ENCODE data around the gene STAT5A. TPM values are rescaled to one million over a fixed set of nuclear protein-coding genes. Genes with fewer than 3 reads are reported as not detected.

The STAT5A gene
- total and polyA plus RNA-seq, 9 of the 15 experiments (the other 6 are each of a cell fraction or from before 2014, with no cell fraction given) = 79.9 to 415 (median 196) TPM

DNA sequence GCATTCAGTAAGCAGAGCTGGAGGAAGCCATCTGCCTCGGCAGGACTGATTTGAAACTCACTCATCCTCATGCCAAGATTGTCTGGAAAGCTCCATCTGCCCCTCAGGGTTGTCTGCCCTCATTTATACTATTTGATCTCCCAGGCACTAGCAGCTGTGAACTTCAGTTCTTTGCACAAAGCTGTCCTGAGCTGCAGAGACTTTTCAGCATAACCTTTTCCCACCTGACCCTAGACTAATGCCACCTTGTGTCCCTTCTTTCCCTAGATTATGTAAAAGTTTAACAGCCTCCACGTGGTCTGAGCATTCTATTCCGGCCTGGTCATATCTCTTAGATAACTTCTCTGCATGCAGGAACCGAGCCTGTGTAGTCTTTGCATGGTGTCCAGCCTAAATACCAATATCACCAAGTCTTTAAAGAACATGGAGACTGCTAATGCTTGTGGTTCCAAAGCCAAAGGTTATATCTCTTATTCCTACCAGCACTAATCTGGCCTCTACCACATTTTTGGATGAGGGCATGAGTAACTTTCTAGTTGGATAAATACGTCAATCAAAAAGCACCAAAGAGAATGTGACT lies 29.1 kb downstream of the STAT5A start (continued):
- TF ChIP-seq, protein P1, sequence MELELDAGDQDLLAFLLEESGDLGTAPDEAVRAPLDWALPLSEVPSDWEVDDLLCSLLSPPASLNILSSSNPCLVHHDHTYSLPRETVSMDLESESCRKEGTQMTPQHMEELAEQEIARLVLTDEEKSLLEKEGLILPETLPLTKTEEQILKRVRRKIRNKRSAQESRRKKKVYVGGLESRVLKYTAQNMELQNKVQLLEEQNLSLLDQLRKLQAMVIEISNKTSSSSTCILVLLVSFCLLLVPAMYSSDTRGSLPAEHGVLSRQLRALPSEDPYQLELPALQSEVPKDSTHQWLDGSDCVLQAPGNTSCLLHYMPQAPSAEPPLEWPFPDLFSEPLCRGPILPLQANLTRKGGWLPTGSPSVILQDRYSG (tag; conservative IDR thresholded peaks at IDR 0.05; ENCODE audit: low read depth) = peak; percentile 76
- TF ChIP-seq ZFX (CRISPR knock-in tag; IDR thresholded peaks at IDR 0.05) (peak; percentile 37), CAMTA2 (CRISPR knock-in tag; conservative IDR thresholded peaks at IDR 0.05) (no peak), ZNF408 (CRISPR knock-in tag; IDR thresholded peaks at IDR 0.05; ENCODE audit: low read depth) (no peak), ZNF589 (CRISPR knock-in tag; IDR thresholded peaks at IDR 0.05; ENCODE audit: low read depth) (no peak), ELF2 (CRISPR knock-in tag; IDR thresholded peaks at IDR 0.05) (no peak), SRF (CRISPR knock-in tag; IDR thresholded peaks at IDR 0.05) (no peak), TCF7L2 (IDR thresholded peaks at IDR 0.05; ENCODE audit: low read depth, low read length) (no peak), TARDBP (IDR thresholded peaks at IDR 0.05) (no peak), MECOM (CRISPR knock-in tag; IDR thresholded peaks at IDR 0.05) (no peak; the same call in 1 of the 2 replicates), ZNF239 (CRISPR knock-in tag; IDR thresholded peaks at IDR 0.05) (peak; percentile 49; the same call in 1 of the 2 replicates), MYBL2 (IDR thresholded peaks at IDR 0.05; ENCODE audit: low read depth) (no peak), MYBL2 (CRISPR knock-in tag; IDR thresholded peaks at IDR 0.05; ENCODE audit: borderline replicate concordance) (no peak), ZNF134 (CRISPR knock-in tag; conservative IDR thresholded peaks at IDR 0.05) (no peak), CTBP1 (IDR thresholded peaks at IDR 0.05; ENCODE audit: borderline replicate concordance) (0 out of 2 replicates have a peak, but pooled peaks have one; percentile 22), ZNF717 (CRISPR knock-in tag; IDR thresholded peaks at IDR 0.05) (0 out of 2 replicates have a peak, but pooled peaks have one; percentile 47), RAD21 (CRISPR knock-in tag; conservative IDR thresholded peaks at IDR 0.05 in 1 of 2, IDR thresholded peaks at IDR 0.05 in 1 of 2) (0 out of 4 replicates have a peak, but pooled peaks of 1 of the 2 experiments have one; percentile 8)
- TF ChIP-seq, protein P2, sequence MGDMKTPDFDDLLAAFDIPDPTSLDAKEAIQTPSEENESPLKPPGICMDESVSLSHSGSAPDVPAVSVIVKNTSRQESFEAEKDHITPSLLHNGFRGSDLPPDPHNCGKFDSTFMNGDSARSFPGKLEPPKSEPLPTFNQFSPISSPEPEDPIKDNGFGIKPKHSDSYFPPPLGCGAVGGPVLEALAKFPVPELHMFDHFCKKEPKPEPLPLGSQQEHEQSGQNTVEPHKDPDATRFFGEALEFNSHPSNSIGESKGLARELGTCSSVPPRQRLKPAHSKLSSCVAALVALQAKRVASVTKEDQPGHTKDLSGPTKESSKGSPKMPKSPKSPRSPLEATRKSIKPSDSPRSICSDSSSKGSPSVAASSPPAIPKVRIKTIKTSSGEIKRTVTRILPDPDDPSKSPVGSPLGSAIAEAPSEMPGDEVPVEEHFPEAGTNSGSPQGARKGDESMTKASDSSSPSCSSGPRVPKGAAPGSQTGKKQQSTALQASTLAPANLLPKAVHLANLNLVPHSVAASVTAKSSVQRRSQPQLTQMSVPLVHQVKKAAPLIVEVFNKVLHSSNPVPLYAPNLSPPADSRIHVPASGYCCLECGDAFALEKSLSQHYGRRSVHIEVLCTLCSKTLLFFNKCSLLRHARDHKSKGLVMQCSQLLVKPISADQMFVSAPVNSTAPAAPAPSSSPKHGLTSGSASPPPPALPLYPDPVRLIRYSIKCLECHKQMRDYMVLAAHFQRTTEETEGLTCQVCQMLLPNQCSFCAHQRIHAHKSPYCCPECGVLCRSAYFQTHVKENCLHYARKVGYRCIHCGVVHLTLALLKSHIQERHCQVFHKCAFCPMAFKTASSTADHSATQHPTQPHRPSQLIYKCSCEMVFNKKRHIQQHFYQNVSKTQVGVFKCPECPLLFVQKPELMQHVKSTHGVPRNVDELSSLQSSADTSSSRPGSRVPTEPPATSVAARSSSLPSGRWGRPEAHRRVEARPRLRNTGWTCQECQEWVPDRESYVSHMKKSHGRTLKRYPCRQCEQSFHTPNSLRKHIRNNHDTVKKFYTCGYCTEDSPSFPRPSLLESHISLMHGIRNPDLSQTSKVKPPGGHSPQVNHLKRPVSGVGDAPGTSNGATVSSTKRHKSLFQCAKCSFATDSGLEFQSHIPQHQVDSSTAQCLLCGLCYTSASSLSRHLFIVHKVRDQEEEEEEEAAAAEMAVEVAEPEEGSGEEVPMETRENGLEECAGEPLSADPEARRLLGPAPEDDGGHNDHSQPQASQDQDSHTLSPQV (IDR thresholded peaks at IDR 0.05) = peak; percentile 98
- TF ChIP-seq, protein P3, sequence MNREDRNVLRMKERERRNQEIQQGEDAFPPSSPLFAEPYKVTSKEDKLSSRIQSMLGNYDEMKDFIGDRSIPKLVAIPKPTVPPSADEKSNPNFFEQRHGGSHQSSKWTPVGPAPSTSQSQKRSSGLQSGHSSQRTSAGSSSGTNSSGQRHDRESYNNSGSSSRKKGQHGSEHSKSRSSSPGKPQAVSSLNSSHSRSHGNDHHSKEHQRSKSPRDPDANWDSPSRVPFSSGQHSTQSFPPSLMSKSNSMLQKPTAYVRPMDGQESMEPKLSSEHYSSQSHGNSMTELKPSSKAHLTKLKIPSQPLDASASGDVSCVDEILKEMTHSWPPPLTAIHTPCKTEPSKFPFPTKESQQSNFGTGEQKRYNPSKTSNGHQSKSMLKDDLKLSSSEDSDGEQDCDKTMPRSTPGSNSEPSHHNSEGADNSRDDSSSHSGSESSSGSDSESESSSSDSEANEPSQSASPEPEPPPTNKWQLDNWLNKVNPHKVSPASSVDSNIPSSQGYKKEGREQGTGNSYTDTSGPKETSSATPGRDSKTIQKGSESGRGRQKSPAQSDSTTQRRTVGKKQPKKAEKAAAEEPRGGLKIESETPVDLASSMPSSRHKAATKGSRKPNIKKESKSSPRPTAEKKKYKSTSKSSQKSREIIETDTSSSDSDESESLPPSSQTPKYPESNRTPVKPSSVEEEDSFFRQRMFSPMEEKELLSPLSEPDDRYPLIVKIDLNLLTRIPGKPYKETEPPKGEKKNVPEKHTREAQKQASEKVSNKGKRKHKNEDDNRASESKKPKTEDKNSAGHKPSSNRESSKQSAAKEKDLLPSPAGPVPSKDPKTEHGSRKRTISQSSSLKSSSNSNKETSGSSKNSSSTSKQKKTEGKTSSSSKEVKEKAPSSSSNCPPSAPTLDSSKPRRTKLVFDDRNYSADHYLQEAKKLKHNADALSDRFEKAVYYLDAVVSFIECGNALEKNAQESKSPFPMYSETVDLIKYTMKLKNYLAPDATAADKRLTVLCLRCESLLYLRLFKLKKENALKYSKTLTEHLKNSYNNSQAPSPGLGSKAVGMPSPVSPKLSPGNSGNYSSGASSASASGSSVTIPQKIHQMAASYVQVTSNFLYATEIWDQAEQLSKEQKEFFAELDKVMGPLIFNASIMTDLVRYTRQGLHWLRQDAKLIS (CRISPR knock-in tag; IDR thresholded peaks at IDR 0.05) = no peak

Measured in K562 (cell line).